ENCODE measurements around the gene NANOS3.
"Not testable (repeated sequence)": the region's sequence is repeated elsewhere in the genome, so short reads cannot be mapped to it uniquely, and the experiment has no call there.

The NANOS3 gene

DNA sequence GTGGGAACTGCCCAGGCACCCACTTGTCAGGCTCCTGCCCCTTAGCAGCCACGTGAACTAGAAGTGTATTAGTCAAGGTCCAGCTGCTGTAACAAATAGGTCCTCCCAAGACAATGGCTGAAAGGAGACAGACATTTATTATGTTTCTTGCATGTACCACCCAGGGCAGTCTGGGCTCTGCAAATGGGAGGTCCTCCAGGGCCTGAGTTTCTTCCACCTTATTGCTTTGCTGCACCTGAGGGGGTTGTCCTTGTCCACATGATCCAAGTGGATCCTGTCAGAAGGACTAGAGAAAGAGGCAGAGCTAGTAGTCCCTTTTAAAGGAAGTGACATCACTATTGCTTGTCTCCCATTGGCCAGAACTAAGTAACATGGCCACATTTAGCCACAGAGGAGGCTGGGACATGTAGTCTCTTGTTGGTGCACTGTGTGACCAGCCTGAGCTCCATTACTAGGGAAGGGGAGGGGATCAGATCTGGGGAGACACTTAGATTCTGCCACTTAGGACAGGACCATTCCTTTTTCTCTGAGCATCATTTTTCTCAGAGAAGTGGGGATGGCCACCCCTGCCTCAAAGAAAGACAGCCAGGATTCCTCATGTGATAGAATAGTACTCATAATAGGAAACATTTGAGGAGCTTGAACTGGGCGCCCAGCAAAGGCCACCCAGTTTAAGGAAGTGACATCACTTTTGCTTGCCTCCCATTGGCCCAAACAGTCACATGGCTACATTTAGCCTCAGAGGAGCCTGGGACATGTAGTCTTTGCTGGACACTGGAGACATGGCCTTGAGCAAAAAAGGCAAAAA is 44.2 kb downstream of the NANOS3 start:
- peak; percentile 64 for DNase-seq (ENCODE audit: low read depth)

DNA sequence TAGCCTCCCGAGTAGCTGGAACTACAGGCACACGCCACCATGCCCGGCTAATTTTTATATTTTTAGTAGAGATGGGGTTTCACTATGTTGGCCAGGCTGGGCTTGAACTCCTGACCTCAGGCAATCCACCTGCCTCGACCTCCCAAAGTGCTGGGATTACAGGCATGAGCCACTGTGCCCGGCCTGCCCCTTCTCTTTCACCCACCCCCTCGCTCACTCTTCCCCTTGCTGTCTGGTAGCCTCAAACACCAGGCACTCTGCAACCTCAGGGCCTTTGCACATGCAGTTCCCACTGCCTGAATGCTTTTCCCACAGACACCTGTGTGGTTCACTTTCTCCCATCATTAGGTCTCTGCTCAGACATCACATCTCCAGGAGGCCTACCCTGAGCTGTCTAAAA is 45.2 kb downstream of the NANOS3 start:
- DNase-seq (ENCODE audit: low read depth): not testable (repeated sequence)

DNA sequence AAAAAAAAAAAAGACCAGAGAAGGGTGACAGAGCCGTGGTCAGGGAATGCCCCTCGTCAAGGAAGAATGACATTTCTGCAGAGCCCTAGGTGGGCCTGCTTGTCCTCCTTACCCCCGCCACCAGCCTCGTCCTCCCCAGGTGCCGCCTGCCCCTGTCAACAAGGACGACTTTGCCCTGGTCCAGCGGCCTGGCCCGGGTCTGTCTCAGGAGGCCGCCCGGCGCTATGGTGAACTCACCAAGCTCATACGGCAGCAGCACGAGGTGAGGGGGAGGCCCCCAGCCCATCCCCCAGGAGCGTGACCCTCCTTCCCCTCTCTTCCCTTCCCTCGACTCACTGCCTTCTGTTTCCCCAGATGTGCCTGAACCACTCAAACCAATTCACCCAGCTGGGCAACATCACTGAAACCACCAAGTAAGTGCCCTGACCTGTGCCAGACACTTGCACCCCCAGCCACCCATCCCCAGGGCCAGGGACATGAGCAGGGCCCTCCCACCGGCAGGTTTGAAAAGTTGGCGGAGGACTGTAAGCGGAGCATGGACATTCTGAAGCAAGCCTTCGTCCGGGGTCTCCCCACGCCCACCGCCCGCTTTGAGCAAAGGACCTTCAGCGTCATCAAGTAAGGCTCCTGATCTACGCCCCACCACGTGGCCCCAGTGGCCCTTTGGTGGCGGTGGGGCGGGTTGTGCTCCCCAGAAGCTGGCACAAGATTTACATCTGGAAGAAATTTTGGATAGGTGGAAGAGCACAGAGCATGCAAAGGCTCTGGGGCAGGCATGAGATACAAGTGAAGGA is 46.5 kb downstream of the NANOS3 start:
- no peak for DNase-seq (ENCODE audit: low read depth)

DNA sequence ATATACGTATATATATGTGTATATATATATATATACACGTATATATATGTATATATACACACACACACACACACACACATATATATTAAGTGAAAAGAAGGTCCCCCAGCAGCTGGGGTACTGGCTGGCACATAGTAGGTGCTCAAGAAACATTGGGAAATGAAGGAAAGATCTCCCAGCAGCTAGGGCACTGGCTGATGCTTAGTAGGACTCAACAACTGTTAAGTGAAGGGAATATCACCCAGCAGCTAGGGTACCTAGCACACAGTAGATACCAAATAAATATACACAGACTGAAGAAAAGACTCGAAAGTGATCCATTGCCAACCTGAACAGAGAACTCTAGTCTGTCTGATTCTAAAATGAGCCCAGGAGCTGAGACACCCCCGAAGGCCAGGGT is 49.1 kb downstream of the NANOS3 start:
- DNase-seq (ENCODE audit: low read depth): no peak

DNA sequence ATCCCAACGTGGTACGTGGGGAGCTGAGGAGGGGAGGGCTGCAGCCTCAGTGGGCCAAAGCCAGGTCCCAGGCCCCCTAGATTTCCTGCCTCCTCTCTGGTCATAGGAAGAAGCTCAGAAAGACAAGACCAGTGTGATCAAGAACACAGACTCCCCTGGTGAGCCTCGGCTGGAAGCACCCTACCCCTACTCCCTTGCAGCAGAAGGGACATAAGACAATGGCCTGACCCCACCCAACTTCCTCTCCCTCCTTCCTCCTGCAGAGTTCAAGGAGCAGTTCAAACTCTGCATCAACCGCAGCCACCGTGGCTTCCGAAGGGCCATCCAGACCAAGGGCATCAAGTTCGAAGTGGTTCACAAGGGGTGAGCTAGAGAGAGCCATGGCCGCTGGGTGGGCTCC is 49.8 kb downstream of the NANOS3 start:
- DNase-seq (ENCODE audit: low read depth): no peak

DNA sequence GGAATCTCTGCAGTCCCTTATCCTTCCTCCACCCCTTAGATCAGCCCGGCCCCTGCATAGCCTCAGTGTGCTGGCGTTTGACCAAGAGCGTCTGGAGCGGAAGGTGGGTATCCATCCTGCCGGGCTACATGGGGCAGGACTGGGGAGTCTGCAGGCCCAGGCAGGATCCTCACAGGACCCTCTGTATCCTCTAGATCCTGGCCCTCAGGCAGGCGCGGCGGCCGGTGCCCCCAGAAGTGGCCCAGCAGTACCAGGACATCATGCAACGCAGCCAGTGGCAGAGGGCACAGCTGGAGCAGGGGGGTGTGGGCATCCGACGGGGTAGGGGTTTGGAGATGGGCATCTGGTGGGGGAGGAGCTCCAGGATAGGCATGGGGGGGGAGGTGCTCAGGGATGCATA is 52.4 kb downstream of the NANOS3 start:
- DNase-seq (ENCODE audit: low read depth): no peak

DNA sequence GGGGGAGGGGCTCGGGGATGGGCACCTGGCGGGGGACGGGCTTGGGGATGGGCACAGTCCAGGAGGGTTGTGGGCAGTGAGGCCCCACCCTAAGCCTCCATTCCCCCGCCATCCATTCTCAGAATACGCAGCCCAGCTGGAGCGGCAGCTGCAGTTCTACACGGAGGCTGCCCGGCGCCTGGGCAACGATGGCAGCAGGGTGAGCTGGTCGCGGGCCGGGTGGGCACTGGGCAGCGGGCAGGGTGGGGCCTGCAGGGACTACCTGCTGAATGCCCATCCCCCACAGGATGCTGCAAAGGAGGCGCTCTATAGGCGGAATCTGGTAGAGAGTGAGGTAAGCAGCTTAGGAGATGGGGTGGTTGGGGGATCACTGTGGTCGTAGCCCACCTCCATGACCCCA is 53.0 kb downstream of the NANOS3 start:
- DNase-seq (ENCODE audit: low read depth): no peak
